Activated CD4-positive, alpha-beta memory T cell treated with anti-CD3 and anti-CD28 coated beads for 36 hours (primary cell): Measurements from ENCODE around the gene SND1. TPM values are rescaled to one million over a fixed set of nuclear protein-coding genes. Genes with fewer than 3 reads are reported as not detected.
A peak's percentile ranks its signal among the peaks of the same experiment; 100 is the strongest.

Experiments
- CTCF ChIA-PET: fragments of 350-600 bp; sonication (Branson Sonifier 250); formaldehyde crosslinking; loops from one replicate; lab custom pipeline; 2021; ENCODE audit warnings: antibody characterized with exemption, inconsistent platforms; lab: Charles Lee
- POLR2A ChIA-PET: fragments of 350-600 bp; sonication (Branson Sonifier 250); formaldehyde crosslinking; loops from one replicate; lab custom pipeline; 2021; ENCODE audit warnings: antibody characterized with exemption; lab: Charles Lee
- DNase-seq: peaks from one replicate; pipeline ENCODE4 v3.0.0-alpha.2; 2020
- H3K27ac Mint-ChIP-seq: one replicate; pipeline ENCODE4 v1.8.0; 2021; ENCODE audit warnings: mixed read lengths
- H3K27me3 Mint-ChIP-seq: one replicate; pipeline ENCODE4 v1.8.0; 2021; ENCODE audit warnings: mixed read lengths
- H3K36me3 Mint-ChIP-seq: one replicate; pipeline ENCODE4 v1.8.0; 2021; ENCODE audit warnings: mixed read lengths
- H3K4me1 Mint-ChIP-seq: one replicate; pipeline ENCODE4 v1.8.0; 2021; ENCODE audit warnings: low read depth, mixed read lengths
- H3K4me3 Mint-ChIP-seq: one replicate; pipeline ENCODE4 v1.8.0; 2021; ENCODE audit warnings: mild to moderate bottlenecking, mixed read lengths
- H3K9me3 Mint-ChIP-seq: one replicate; pipeline ENCODE4 v1.8.0; 2021; ENCODE audit warnings: mixed read lengths
- intact Hi-C: fragments of 100-400 bp; cut with micrococcal nuclease; formaldehyde crosslinking; loops from one replicate; pipeline ENCODE4 v1.15.1; 2023
- total RNA-seq, 2 experiments: library from RNA; stranded (reverse); gene quantifications; one replicate each; pipeline ENCODE4 v1.2.3, GENCODE V29; 2021

The SND1 gene
- total RNA-seq, 2 experiments from 2014 or later = 208 to 235 TPM

GRCh38 chr7:127713758-127714157, 61.8 kb downstream of the SND1 start:
- CTCF ChIA-PET = interaction anchor here (1.0 to 8.5 kb wide), 2 partner anchors 422 to 496 kb away, joined by 3 to 126 read pairs; no protein-coding TSS in a partner anchor
- POLR2A ChIA-PET = no interaction called here
- H3K4me3 Mint-ChIP-seq = no peak overlapping the region
- H3K36me3 Mint-ChIP-seq = peaks cover 72% of the 10 kb centered on the region
- H3K4me1 Mint-ChIP-seq = peaks cover 26% of the 10 kb centered on the region
- intact Hi-C loops = no loop called here
- no peak for DNase-seq
- H3K9me3 Mint-ChIP-seq = peaks cover 10% of the 10 kb centered on the region
- H3K27me3 Mint-ChIP-seq = no peaks in the 10 kb centered on the region
- no peak overlapping the region for H3K27ac Mint-ChIP-seq

GRCh38 chr7:127715272-127715671, 63.3 kb downstream of the SND1 start:
- Mint-ChIP-seq H3K4me3 (no peak overlapping the region), H3K27ac (no peak overlapping the region), H3K27me3 (no peaks in the 10 kb centered on the region), H3K4me1 (peaks cover 27% of the 10 kb centered on the region), H3K9me3 (peaks cover 10% of the 10 kb centered on the region), H3K36me3 (peaks cover 68% of the 10 kb centered on the region)
- POLR2A ChIA-PET = no interaction called here
- CTCF ChIA-PET = no interaction called here
- intact Hi-C loops = no loop called here
- no peak for DNase-seq

GRCh38 chr7:127715901-127716300, 63.9 kb downstream of the SND1 start:
- H3K4me1 Mint-ChIP-seq = peaks cover 27% of the 10 kb centered on the region
- peaks cover 69% of the 10 kb centered on the region for H3K36me3 Mint-ChIP-seq
- H3K9me3 Mint-ChIP-seq = peaks cover 7% of the 10 kb centered on the region
- H3K4me3 Mint-ChIP-seq = no peak overlapping the region
- ChIA-PET POLR2A (no interaction called here), CTCF (interaction anchor here (0.7 kb wide), 1 partner anchor 493 kb away, joined by 3 read pairs; no protein-coding TSS in a partner anchor)
- intact Hi-C loops = no loop called here
- no peak for DNase-seq
- no peak overlapping the region for H3K27ac Mint-ChIP-seq
- no peaks in the 10 kb centered on the region for H3K27me3 Mint-ChIP-seq

- Mint-ChIP-seq H3K4me3 (no peak overlapping the region), H3K36me3 (peaks cover 68% of the 10 kb centered on the region), H3K27ac (peak overlapping the region; percentile 7), H3K27me3 (no peaks in the 10 kb centered on the region), H3K9me3 (no peaks in the 10 kb centered on the region), H3K4me1 (peaks cover 25% of the 10 kb centered on the region)
- intact Hi-C loops = no loop called here
- ChIA-PET CTCF (interaction anchor here (1.0 to 2.4 kb wide), 3 partner anchors 8 to 491 kb away, joined by 3 to 11 read pairs (median 11); no protein-coding TSS in a partner anchor), POLR2A (interaction anchor here (0.7 kb wide), 1 partner anchor 10 kb away, joined by 4 read pairs; no protein-coding TSS in a partner anchor)
- no peak for DNase-seq
Observed at GRCh38 chr7:127717502-127718339, 65.7 kb downstream of the SND1 start.

- Mint-ChIP-seq H3K27me3 (no peaks in the 10 kb centered on the region), H3K9me3 (no peaks in the 10 kb centered on the region), H3K4me3 (no peak overlapping the region), H3K4me1 (peaks cover 25% of the 10 kb centered on the region), H3K36me3 (peaks cover 70% of the 10 kb centered on the region), H3K27ac (no peak overlapping the region)
- intact Hi-C loops = no loop called here
- no peak for DNase-seq
- ChIA-PET CTCF (interaction anchor here (1.0 to 2.4 kb wide), 3 partner anchors 8 to 491 kb away, joined by 3 to 11 read pairs (median 11); no protein-coding TSS in a partner anchor), POLR2A (no interaction called here)
Observed at GRCh38 chr7:127718340-127718679, 66.3 kb downstream of the SND1 start.

GRCh38 chr7:127726476-127726875, 74.5 kb downstream of the SND1 start:
- peaks cover 54% of the 10 kb centered on the region for H3K36me3 Mint-ChIP-seq
- POLR2A ChIA-PET = no interaction called here
- no peaks in the 10 kb centered on the region for H3K4me1 Mint-ChIP-seq
- H3K27me3 Mint-ChIP-seq = no peaks in the 10 kb centered on the region
- no peak for DNase-seq
- H3K27ac Mint-ChIP-seq = no peak overlapping the region
- H3K9me3 Mint-ChIP-seq = no peaks in the 10 kb centered on the region
- CTCF ChIA-PET = interaction anchor here (1.1 to 2.6 kb wide), 2 partner anchors 9 to 18 kb away, joined by 3 to 9 read pairs; no protein-coding TSS in a partner anchor
- intact Hi-C loops = no loop called here
- no peak overlapping the region for H3K4me3 Mint-ChIP-seq

GRCh38 chr7:127730658-127731276, 78.8 kb downstream of the SND1 start:
- Mint-ChIP-seq H3K4me1 (no peaks in the 10 kb centered on the region), H3K36me3 (peaks cover 39% of the 10 kb centered on the region), H3K27me3 (no peaks in the 10 kb centered on the region), H3K27ac (no peak overlapping the region), H3K9me3 (no peaks in the 10 kb centered on the region), H3K4me3 (no peak overlapping the region)
- ChIA-PET POLR2A (no interaction called here), CTCF (interaction anchor here (0.6 to 0.9 kb wide), 2 partner anchors 23 to 91 kb away, joined by 3 read pairs; no protein-coding TSS in a partner anchor)
- DNase-seq = no peak
- intact Hi-C loops = no loop called here

GRCh38 chr7:127731431-127732080, 79.6 kb downstream of the SND1 start:
- ChIA-PET CTCF (interaction anchor here (0.6 to 0.9 kb wide), 2 partner anchors 23 to 90 kb away, joined by 3 read pairs; no protein-coding TSS in a partner anchor), POLR2A (no interaction called here)
- no peak for DNase-seq
- H3K9me3 Mint-ChIP-seq = no peaks in the 10 kb centered on the region
- H3K4me3 Mint-ChIP-seq = no peak overlapping the region
- intact Hi-C loops = no loop called here
- H3K27me3 Mint-ChIP-seq = no peaks in the 10 kb centered on the region
- H3K36me3 Mint-ChIP-seq = peaks cover 42% of the 10 kb centered on the region
- H3K4me1 Mint-ChIP-seq = no peaks in the 10 kb centered on the region
- H3K27ac Mint-ChIP-seq = no peak overlapping the region

GRCh38 chr7:127732306-127732705, 80.3 kb downstream of the SND1 start:
- ChIA-PET POLR2A (no interaction called here), CTCF (no interaction called here)
- no peaks in the 10 kb centered on the region for H3K9me3 Mint-ChIP-seq
- intact Hi-C loops = no loop called here
- no peak for DNase-seq
- H3K27me3 Mint-ChIP-seq = no peaks in the 10 kb centered on the region
- no peak overlapping the region for H3K4me3 Mint-ChIP-seq
- H3K4me1 Mint-ChIP-seq = no peaks in the 10 kb centered on the region
- H3K27ac Mint-ChIP-seq = no peak overlapping the region
- H3K36me3 Mint-ChIP-seq = peaks cover 45% of the 10 kb centered on the region

- CTCF ChIA-PET = no interaction called here
- peaks cover 3% of the 10 kb centered on the region for H3K4me1 Mint-ChIP-seq
- no peak overlapping the region for H3K27ac Mint-ChIP-seq
- H3K36me3 Mint-ChIP-seq = peaks cover 42% of the 10 kb centered on the region
- no peaks in the 10 kb centered on the region for H3K27me3 Mint-ChIP-seq
- no peaks in the 10 kb centered on the region for H3K9me3 Mint-ChIP-seq
- POLR2A ChIA-PET = no interaction called here
- no peak for DNase-seq
- no peak overlapping the region for H3K4me3 Mint-ChIP-seq
- intact Hi-C loops = no loop called here
Observed at GRCh38 chr7:127733986-127734385, 82.0 kb downstream of the SND1 start.

- no peak overlapping the region for H3K27ac Mint-ChIP-seq
- peaks cover 14% of the 10 kb centered on the region for H3K4me1 Mint-ChIP-seq
- CTCF ChIA-PET = no interaction called here
- no peak for DNase-seq
- H3K9me3 Mint-ChIP-seq = no peaks in the 10 kb centered on the region
- POLR2A ChIA-PET = no interaction called here
- H3K27me3 Mint-ChIP-seq = no peaks in the 10 kb centered on the region
- intact Hi-C loops = no loop called here
- no peak overlapping the region for H3K4me3 Mint-ChIP-seq
- peaks cover 41% of the 10 kb centered on the region for H3K36me3 Mint-ChIP-seq
Observed at GRCh38 chr7:127736511-127736910, 84.5 kb downstream of the SND1 start.

- H3K9me3 Mint-ChIP-seq = no peaks in the 10 kb centered on the region
- no peak overlapping the region for H3K4me3 Mint-ChIP-seq
- intact Hi-C loops = no loop called here
- H3K27me3 Mint-ChIP-seq = no peaks in the 10 kb centered on the region
- ChIA-PET CTCF (no interaction called here), POLR2A (no interaction called here)
- H3K27ac Mint-ChIP-seq = no peak overlapping the region
- peaks cover 31% of the 10 kb centered on the region for H3K4me1 Mint-ChIP-seq
- peaks cover 31% of the 10 kb centered on the region for H3K36me3 Mint-ChIP-seq
- no peak for DNase-seq
Observed at GRCh38 chr7:127738859-127739258, 86.9 kb downstream of the SND1 start.
